ENCODE data around the gene CTNNA2.
A peak's percentile ranks its signal among the peaks of the same experiment; 100 is the strongest.

CTNNA2 gene

DNA sequence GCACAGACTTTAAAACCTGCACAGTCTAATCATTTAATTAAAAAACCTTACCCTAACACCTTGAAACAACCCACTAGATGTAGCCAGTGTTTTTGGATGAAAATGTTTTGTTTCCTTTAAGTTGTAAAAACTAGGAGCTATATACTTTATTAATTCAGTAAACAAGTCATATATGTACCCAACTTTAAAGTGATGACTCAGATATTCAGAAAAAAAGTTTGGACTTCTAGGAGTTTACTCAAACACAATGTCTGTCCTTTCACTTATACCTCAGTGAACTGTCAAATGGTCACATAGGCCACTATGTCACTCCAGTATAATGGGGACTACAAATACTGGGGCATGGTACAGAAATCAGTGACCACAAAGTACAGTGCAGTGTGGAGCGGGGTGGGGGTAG, 431.4 kb downstream of the CTNNA2 start:
- in situ Hi-C loops (cut with MboI; ENCODE audit: low pct_unique_long_range_greater_than_20kb, low sequenced_read_pairs) = no loop called here
- no peak for DNase-seq

DNA sequence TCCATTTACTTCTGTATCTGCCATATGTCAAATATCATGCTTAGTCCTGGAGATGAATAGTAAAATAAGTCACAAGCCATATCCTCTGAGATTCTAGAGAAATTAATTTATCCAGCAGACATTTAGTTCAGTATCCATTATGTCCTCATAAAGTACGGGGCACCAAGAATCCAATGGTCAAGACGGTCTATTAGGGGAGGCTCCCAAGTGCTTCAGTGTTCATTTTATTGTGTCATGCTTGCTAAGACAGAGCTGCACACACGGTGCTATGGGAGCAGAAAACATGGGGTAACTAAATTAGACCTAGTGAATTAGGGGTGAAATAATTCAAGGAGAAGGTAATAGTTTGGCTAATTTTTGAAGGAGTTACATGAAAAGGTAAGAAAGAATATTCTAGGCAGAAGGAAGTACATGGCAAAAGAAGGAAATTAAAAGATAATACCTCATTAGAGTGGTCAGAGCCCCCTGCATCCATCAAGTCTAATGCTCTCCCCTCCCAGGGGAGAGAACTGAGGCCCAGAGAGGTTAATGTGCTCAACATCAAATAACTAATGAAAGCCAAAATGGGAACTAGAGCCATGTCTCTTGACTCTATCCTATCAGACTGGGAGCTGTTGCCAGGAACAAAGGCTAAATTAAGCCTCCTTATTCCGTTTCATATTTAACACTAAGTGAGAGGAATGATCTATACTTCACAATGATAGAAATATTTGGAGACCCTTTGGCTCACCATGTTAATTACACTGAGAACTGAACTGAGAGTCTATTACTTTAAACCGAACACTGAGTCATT, 433.0 kb downstream of the CTNNA2 start:
- in situ Hi-C loops (cut with MboI; ENCODE audit: low pct_unique_long_range_greater_than_20kb, low sequenced_read_pairs) = no loop called here
- no peak for DNase-seq

DNA sequence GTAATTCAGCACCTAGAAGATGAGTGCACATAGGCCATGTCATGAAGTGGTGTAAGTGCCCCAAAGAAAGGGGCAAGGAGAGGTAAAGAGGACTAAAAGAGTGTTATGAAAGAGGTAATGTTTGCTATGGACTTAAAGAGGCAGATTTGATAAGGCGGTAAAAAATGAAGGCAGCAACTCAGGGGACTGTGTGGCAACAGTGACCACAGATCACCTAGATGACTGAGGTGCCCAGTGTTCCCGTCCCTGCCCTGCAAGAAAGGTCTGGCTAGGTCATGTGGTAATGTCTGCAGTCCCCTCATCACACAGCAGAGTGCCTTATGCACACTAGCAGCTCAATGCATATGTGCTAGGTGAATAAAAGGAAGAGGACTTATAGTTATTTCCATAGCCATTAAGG, 434.9 kb downstream of the CTNNA2 start:
- no peak for DNase-seq
- in situ Hi-C loops (cut with MboI; ENCODE audit: low pct_unique_long_range_greater_than_20kb, low sequenced_read_pairs) = no loop called here

DNA sequence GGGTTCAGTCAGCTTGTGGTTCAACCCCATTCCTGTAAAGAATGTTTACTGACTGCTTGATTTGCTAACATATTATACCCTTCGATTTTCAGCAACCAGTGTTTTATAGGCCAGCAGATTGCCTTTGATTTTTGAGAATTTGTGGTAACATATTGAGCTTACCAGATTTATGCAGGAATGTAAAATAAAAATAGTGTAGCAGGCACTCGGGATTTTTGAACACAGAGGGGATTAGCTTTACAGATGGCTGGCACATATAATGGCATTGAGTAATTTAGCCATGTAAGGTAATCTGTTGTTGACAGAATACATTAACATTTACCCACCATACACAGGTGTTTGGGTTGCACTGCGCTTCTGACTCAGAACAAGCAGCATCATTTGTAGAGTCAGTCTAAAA, 437.7 kb downstream of the CTNNA2 start:
- no peak for DNase-seq
- in situ Hi-C loops (cut with MboI; ENCODE audit: low pct_unique_long_range_greater_than_20kb, low sequenced_read_pairs) = no loop called here

DNA sequence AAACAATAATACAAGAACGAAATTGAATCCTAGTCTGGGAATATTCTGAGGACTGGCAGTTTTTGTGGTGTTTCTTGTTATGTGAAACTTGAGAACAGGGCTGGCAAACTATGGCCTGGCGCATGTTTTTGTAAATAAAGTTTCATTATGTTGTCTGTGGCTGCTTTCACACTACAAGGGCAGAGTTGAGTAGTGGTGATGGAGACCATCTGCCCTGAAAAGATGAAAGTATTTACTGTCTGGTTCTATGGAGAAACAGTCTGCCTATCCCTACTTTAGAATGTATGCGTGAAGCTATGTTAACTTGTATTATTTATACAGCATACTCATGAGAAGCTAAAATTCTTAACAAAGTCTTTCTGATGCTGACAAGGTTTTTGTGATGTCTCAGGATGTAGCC, 439.8 kb downstream of the CTNNA2 start:
- in situ Hi-C loops (cut with MboI; ENCODE audit: low pct_unique_long_range_greater_than_20kb, low sequenced_read_pairs) = no loop called here
- DNase-seq = no peak

DNA sequence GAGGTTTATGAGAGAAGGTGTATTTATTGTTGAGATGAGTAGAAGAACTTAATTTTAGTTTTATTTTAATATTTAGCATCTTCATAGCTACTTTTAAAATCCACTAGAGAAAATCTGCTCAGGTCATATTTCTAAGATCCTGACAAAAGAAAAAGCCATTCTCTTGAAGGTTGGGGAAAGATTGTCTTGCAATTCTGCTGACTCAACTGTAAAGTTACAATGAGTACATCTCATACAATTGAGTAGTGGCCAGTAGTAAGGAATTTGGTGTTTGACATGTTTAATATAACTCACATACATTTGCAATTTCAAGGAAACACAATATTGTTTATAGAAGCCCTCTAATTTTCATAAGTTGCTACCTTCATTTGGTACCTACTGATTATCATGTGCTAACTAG, 447.2 kb downstream of the CTNNA2 start:
- DNase-seq = no peak
- in situ Hi-C loops (cut with MboI; ENCODE audit: low pct_unique_long_range_greater_than_20kb, low sequenced_read_pairs) = no loop called here

DNA sequence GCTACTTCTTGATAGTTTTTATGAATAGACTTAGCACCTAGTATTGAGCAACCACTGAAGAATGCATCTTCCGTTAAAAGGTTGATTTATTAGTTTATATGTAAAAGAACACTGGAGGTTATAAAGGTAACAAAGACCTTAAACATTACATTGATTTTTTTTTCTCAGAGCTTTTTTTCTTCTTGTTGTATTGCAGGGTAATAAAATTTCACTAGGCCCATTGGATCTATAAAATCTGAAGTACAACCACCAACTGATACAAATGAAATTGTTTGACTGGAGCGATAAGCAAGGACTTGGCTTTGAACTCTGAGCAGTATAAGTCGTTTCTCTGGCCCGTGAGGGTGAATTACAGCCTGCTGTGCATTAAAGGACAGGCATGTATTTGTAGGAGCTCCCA, 447.7 kb downstream of the CTNNA2 start:
- no peak for DNase-seq
- in situ Hi-C loops (cut with MboI; ENCODE audit: low pct_unique_long_range_greater_than_20kb, low sequenced_read_pairs) = no loop called here

DNA sequence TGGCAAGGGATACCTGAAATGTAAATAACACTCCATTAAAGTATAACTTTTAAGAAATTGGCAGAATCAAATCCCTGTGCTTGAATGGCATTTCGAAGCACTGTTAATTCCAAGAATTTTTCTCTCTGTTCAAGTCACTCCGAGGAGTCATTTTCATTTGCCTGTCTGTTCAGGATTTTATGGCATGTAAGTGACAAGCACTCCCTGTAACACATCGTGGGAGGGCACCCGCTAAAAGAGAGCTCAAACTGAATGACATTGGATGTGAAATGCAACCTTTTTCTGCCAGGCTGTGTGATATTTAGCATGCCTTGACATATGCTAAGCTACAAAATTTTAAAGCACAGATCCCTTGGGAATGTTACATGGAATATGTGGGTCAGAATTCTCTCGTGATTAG, 452.1 kb downstream of the CTNNA2 start:
- in situ Hi-C loops (cut with MboI; ENCODE audit: low pct_unique_long_range_greater_than_20kb, low sequenced_read_pairs) = no loop called here
- no peak for DNase-seq

DNA sequence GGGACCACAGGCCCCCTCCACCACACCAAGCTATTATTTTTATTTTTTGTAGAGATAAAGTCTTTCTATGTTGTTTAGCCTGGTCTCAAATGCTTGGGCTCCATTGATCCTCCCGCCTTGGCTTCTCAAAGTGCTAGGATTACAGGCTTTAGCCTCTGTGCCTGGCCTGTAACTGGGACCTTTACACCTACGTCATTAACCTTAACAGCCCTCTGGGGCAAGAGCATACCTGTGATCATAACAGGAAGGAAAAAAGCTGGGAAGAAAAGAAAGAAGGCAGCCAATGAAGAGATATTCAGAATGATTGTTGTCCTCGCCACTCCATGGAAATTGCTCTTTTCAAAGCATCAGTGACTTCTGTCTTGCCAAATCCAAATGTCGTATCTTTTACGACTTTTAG, 453.5 kb downstream of the CTNNA2 start:
- DNase-seq = no peak
- in situ Hi-C loops (cut with MboI; ENCODE audit: low pct_unique_long_range_greater_than_20kb, low sequenced_read_pairs) = no loop called here

DNA sequence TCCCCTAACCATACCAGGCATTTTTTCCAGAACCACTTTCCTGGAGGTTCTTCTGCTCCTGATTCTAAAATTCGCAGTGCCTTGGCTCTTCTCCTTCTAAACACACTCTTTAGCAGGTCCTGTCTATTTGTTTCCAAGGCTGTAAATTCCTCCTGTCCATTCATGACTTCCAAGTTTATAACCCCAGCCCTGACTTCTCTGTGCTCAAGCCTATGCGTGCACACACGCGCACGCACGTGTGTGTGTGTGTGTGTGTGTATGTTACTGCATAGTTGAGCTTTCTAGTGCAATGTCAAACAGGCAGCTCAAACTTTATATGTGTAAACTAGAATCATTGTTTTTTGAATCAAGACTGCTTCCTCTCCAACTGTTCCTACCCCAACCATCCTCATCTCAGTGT, 454.0 kb downstream of the CTNNA2 start:
- in situ Hi-C loops (cut with MboI; ENCODE audit: low pct_unique_long_range_greater_than_20kb, low sequenced_read_pairs) = no loop called here
- no peak for DNase-seq

DNA sequence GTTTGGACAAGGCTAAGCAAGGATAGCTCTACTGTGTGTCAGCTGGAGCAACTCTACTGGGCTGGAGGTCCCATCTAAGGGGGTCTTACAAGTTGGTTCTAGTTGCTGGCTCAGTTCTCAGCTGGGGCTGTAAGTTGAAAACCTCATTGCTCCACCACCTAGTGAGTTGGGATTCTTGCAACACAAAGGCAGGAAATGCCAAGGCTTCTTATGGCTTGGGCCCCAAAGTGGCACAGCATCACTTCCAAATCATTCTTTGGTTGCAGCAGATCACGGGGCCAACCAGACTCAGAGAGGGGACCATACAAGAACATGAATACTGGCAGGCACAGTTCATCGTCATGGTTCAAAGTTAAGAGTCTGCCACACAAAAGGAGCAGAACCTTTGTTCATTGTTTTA, 459.0 kb downstream of the CTNNA2 start:
- in situ Hi-C loops (cut with MboI; ENCODE audit: low pct_unique_long_range_greater_than_20kb, low sequenced_read_pairs) = no loop called here
- no peak for DNase-seq

DNA sequence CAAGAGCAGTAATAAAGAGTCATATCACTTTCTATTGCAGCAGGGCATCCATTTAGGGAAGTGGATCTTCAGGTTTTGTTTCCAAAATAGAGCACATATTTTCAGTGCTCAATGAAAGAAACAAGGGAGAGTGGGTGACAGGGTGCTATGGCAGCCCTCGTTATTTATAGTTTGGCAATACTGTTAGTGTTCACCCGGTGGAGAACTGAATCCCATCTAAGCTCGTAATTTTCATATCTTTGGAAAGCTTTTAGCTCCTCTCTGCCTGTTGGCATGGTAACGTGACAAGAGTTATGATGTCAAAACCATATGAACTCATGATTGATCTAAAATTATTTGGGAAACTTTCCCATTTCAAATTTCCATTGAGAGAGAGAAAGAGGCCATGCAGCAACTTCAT, 459.8 kb downstream of the CTNNA2 start:
- in situ Hi-C loops (cut with MboI; ENCODE audit: low pct_unique_long_range_greater_than_20kb, low sequenced_read_pairs) = no loop called here
- no peak for DNase-seq

DNA sequence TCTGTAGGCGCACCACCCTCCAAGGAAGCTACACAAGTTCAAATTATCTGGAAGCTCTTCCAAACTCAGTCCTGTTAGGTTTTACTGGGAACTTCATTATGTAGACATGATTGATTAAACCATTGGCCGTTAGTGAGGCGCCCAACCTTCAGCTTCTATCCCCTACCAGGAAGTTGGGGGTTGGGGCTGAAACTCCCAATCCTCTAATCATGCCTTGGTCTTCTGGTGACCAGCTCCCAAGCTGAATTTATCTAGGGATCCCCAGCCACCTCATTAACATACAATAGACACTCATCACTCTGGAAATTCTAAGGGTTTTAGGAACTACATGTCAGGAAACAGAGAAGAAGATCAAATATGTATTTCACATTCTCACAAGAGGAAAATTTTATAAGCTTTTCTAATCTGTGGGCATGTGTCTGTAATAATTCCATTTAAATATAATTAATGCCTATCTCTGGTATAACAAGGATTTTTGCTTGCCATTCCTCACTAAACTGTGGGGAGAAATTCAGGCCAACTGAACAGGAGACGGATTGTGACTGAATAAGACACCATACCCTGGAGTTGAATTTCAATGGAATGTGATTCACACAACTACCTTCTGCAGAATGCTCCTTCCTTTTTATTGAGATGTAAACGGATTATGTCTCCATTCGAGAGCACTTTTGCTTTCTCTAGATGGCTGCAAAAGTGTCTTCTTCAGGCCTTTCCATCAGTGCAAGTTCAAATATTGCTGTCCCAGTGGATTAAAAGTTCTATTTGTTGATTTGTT, 463.1 kb downstream of the CTNNA2 start:
- in situ Hi-C loops (cut with MboI; ENCODE audit: low pct_unique_long_range_greater_than_20kb, low sequenced_read_pairs) = no loop called here
- DNase-seq = no peak

DNA sequence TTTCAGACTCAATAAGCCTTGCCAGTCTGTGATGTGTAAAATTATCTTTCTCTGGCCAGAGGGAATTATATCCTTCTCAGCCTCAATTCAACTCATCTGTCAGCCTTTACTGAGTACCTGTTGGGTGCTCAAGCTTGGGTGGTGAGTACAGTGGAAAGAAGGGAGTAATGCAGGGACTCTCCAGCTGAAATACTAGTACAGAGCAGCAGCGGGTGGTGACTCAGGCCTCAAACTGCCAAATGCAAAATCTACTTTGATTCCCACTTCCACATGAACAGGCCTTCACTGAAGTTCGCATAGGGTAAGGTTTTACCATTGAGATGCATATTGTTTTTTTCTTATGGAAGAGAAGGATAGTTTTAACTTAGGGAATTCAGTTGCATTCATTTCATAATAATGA, 464.9 kb downstream of the CTNNA2 start:
- in situ Hi-C loops (cut with MboI; ENCODE audit: low pct_unique_long_range_greater_than_20kb, low sequenced_read_pairs) = no loop called here

DNA sequence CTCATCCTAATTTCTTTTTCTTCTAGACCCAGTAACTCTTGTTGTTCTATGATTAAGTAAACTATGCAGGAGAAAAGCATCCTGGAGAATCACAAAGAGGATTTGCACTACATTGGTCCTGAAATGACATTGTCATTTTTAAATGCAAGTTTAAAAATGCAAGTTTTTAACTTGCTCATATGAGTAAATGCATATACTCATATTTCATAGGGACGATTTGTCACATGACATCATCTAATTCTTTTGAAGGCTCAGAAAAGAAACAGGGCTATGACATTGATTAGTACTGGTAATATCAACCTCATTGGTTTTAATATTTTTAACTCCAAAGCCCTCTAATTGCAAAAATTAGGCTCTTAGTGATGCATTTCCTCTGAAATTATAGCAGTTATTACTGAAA, 467.3 kb downstream of the CTNNA2 start:
- in situ Hi-C loops (cut with MboI; ENCODE audit: low pct_unique_long_range_greater_than_20kb, low sequenced_read_pairs) = no loop called here

More for the DNA sequence above, 464.9 kb downstream of the CTNNA2 start:
- no peak for DNase-seq

DNA sequence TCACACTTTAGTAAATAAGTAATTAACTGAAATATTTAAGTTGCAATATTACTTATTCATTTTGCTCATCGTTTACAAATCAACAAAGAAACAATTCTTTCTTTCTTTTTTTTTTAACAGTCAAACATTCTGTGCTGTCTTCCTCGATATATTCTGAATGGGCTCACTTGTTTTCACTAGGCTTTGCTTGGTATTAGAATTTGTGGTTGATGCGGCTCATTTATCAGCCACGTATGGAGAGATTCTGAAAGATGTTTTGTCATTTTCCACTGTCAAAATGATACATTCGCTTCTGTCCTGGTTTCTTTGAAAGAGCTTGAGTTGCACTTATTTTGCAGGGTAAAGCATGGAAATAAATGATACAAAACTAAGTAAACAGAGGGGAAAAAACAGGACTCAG, 468.0 kb downstream of the CTNNA2 start:
- in situ Hi-C loops (cut with MboI; ENCODE audit: low pct_unique_long_range_greater_than_20kb, low sequenced_read_pairs) = no loop called here

More for the DNA sequence above, 467.3 kb downstream of the CTNNA2 start:
- DNase-seq = no peak

DNA sequence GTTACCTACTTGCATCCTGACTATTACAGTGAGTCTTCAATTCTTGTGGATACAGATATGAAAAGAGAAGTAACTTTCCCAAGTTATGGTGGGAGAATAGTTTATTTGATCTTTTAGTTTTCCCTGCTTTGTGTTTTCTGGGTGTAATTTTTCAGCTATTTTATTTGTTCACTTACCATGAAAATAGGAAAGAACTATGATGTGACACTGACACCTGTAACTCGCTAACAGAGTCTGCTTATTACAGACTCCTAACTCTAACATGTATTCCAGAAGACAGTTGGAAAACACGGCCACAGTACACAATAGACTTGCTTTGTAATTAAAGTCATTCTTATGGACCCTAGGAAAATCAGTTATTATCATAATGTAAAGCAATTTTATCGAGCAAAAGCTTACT, 468.5 kb downstream of the CTNNA2 start:
- in situ Hi-C loops (cut with MboI; ENCODE audit: low pct_unique_long_range_greater_than_20kb, low sequenced_read_pairs) = no loop called here
- DNase-seq = no peak

More for the DNA sequence above, 468.0 kb downstream of the CTNNA2 start:
- DNase-seq = no peak

DNA sequence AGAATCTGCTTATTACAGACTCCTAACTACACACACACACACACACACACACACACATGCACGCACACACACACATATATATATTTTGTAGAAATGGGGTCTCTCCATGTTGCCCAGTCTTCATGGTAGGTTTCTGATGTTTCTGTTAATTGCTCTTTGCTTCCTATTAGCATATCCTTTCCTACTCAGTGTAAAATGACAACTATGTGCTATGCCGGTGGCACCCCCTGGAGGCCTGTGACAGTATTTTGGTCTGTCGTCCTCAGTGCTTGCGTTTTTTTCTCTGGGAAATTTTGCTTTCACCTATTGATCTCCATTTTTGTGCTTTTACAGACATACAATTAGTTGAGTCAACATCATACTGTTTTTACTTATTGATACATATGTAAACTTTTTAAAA, 469.6 kb downstream of the CTNNA2 start:
- in situ Hi-C loops (cut with MboI; ENCODE audit: low pct_unique_long_range_greater_than_20kb, low sequenced_read_pairs) = no loop called here
- DNase-seq = peak; percentile 31

DNA sequence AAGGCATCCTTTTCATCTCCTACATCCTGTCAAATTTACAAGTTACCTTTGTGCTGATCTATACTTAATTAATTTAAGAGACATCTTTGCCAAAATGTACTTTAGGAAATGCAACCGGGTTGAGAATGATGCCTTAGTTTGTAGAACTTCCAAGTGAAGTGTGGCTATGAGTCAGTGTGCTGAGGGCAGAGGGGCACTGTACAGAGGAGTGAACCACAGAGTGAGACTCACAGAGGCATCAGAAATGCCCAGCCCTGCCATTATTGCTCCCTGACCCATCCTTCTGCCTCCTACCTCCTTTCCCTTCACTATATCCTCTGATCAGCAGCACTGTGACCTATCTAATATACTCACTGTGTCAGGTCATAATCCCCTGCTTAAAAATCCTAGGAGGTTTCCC, 471.6 kb downstream of the CTNNA2 start:
- no peak for DNase-seq
- in situ Hi-C loops (cut with MboI; ENCODE audit: low pct_unique_long_range_greater_than_20kb, low sequenced_read_pairs) = no loop called here

DNA sequence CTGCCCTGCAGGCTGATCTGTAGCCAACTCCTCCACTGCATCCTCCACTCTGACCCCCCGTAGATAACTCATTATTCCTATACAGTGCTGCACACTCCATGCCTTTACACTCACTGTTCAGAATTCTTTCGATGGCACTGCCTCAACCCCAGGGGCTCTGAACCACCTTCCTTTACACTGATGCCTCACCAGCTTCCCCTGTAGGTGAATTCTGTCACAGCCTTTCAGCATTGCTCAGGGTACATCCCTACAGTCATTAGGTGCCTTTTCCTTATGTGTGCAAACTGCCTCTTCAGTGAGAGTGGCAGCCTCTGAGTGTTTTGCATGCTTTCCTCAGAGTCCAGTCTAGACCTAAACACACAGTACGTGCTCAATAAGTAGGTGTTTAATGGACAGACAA, 472.3 kb downstream of the CTNNA2 start:
- in situ Hi-C loops (cut with MboI; ENCODE audit: low pct_unique_long_range_greater_than_20kb, low sequenced_read_pairs) = no loop called here
- no peak for DNase-seq

DNA sequence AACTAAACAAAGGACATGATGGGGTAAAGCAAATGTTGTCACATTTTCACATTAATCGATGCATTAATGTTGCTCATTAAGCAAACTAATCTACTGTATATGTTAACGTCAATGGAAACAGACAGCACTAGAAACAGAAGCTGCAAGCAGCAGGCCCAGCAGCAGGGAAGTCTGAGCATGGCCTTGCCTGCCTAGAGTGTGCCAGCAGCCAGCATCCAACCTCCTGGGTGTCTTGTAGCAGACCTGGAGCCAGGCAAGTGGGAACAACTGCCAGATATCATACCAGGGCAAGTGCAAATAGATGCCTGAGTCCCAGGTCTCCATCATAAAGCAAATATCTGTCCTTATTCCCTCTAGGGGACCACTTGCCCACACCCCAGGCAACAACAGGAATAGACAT, 472.7 kb downstream of the CTNNA2 start:
- DNase-seq = no peak
- in situ Hi-C loops (cut with MboI; ENCODE audit: low pct_unique_long_range_greater_than_20kb, low sequenced_read_pairs) = no loop called here
